Left kidney (tissue), 2 donors: ENCODE data around the gene VENTX. TPM values are rescaled to one million over a fixed set of nuclear protein-coding genes. Genes with fewer than 3 reads are reported as not detected.

Experiments used
- DNase-seq: peaks from one replicate; pipeline ENCODE4 v3.0.0-alpha.2; 2013
- polyA plus RNA-seq: library from polyadenylated mRNA; unstranded; fragments of 120-200 nt; gene quantifications from one replicate; pipeline ENCODE4 v1.2.1, GENCODE V29; 2013; ENCODE audit not compliant: insufficient read length

The VENTX gene
- polyA plus RNA-seq, 1 donor = 0.18 TPM

DNA sequence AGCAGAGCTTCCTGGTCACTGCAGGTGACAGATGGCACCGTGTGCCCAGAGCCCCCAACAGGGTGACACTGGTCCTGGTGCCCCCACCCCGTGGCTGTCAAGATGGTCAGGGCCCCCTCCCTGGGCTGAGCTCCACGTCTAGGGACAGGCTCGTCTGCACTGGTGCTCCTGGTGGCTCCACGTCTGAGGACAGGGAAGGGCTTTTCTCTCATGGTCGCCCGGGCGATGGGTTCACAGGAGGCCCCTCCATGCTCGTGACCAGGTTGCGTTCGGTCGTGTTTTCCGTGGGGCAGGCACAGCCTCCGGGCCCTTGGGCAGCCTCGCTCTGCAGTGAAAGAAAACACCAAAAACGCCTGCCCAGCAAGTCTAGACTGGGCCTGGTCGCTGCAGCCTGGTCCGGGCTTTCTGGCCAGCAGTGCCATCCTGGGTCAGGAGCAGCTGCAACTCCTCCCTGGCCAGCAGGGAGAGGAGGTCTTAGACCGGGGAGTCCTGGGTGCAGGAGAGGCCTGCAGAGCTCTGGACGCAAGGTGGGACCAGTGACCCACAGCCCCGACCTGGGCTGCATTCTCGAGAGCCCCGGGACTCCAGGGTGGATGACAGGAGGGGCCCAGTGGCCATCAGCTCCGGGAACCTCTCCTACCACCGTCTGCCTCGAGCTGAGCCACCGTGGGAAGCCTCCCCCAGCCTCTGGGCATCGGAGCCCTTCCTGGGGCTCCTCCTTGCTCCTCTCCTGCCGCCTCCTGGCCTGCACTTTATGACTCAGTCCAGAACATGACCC, 35.5 kb upstream of the VENTX start:
- DNase-seq = no peak

DNA sequence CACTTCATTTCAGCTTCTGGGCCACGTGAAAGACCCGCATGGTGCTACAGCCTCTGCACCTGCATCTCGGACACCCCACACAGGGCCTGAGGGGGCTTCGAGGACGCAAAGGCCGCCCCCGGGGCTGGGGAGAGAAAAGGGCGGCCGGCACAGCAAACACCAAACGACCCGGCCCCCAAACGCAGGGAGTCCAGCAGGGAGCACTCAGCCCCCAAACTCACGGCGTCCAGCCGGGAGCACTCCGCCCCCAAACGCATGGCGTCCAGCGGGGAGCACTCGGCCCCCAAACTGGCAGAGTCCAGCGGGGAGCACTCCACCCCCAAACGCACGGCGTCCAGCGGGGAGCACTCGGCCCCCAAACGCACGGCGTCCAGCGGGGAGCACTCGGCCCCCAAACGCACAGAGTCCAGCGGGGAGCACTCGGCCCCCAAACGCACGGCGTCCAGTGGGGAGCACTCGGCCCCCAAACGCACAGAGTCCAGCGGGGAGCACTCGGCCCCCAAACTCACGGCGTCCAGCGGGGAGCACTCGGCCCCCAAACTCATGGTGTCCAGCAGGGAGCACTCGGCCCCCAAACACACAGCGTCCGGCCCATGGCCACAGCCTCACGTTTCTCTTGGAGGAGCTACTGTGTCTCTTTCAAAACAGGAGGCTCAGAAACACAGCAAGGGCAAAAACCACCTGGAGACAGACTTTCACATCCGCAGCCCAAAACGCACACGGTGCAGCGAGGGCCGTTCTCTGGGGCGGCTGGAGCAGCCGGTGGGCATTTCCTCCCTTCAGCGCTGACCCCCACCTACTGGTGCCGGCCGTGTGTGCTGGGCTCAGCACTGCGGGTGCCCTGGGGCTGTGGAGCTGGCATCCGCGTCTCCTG, 34.6 kb upstream of the VENTX start:
- no peak for DNase-seq

DNA sequence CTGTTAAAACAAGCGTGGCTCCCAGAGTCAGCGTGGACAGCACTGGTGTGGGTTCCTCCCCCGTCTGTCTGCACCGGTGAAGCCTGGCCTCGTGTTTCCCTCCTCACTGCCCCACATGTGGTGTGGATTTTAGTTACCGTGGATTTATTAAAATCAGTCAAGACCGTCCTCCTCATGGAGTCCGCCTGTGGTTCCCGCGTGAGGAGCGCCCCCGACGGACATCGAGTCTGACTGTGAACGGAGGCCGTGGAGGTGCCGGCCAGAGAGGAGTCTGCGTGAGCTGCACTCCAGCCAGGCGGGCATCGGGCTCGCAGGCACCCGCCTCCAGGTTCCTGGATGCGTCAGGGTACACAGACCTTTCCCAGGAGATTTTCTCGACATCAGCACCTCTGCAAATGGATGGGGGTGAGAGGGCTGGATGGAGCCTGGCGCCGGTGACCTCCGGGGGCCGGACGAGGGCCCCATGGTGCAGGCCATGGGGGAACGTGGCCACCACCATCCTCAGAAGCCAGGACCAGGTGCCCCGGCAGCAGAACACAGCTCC, 33.9 kb upstream of the VENTX start:
- no peak for DNase-seq

DNA sequence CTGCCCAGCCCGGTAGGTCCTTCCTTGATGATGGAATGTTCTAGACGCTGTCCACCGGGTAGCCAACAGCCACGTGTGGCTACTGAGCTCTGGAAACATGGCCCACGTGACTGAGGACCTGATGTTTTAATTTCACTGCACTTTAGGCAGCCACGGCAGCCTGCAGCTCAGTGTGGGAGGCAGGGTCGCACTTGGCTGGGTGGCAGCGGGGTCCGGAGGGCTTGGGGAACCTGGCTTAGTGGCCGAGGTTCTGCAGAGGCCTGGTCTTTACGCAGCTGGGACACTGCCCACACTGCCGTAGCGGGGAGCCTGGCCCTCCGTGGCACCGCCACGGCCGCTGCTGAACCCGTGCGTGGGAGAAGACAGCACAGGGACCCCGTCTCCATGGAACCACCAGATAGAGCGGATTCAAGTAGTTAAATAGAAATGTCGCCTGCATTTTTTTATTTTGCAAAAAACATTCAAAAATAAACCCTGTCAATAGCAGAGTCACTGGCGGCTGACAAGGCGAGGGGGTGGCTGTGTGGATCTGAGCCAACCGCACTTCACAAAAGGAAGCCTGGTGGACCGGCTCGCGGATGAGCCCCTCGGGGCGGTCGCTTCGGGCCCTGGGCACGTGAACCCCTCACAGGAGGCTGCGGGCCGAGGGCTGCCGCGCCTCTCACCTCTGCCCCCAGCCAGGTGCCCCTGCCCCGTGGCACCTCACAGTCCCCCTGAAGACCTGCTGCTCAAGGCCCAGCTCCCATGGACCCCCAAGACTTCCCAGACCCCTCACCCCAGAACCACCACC, 33.2 kb upstream of the VENTX start:
- DNase-seq = no peak

DNA sequence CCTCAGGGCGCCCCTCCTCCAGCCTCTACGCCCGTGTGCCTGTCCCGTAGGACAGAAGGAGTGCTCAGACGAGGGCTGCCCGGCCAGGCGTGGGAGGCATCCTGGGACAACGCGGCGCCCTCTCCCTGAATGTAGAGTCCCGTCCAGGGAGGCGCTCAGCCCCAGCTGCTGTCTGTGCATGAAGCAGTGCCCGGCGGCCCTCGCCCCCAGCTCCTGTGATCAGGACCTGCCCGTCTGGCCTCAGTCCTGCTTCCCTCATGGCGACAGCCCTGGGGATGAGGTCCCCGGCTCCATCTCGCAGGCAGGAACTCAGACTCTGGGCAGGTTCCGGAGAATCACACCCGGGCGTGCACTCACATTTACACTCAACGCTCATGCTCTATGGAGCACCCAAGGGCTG, 32.5 kb upstream of the VENTX start:
- DNase-seq = no peak

DNA sequence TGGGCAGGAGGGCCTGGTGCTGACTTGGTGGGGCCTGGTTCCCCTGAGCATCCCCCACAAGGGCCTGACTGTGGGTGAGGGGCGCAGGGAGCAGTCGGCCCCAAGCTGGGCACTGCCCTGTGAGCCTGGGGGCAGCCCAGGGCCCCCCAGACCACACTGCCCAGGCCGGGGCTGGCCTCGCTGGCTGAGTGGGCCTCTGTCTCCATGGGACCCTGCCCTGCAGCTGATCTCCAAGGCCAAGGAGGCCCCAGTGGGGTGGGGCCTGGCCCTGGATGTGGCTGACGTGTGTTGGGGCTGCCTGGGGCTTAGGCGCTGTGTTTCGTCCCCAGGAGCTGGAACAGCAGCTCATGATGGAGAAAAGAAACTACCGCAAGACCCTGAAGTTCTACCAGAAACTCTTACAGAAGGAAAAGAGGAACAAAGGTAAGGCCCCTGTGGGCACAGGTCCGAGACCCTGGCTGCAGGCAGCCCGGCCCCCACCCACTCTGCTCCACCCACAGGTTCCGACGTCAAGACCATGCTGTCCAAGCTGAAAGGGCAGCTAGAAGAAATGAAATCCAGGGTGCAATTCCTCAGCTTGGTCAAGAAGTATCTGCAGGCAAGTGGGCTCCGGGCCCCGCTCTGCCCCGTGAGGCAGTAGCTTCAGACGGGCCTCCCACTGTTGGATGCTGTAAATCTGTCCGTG, 31.2 kb upstream of the VENTX start:
- no peak for DNase-seq

DNA sequence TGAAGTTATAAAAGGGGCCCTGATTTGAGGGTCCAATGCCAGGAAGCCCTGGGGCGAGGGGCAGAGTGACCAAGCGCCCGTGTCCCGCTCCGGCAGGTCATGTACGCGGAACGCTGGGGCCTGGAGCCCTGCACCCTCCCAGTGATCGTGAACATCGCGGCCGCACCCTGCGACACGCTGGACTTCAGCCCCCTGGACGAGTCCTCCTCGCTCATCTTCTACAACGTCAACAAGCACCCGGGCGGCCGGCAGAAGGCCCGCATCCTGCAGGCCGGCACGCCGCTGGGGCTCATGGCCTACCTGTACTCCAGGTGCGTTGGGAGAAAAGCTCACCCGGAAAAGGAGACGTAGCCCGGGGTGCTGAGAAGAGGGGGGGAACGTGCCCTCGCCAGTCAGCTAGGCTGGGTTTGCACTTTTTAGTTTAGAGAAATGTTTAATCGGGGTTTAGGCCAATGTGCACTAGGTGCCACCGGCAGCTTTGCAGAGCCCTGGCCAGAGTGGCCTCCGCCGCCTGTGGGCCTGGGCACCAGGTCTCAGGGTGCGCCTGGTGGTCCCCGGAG, 30.5 kb upstream of the VENTX start:
- no peak for DNase-seq

DNA sequence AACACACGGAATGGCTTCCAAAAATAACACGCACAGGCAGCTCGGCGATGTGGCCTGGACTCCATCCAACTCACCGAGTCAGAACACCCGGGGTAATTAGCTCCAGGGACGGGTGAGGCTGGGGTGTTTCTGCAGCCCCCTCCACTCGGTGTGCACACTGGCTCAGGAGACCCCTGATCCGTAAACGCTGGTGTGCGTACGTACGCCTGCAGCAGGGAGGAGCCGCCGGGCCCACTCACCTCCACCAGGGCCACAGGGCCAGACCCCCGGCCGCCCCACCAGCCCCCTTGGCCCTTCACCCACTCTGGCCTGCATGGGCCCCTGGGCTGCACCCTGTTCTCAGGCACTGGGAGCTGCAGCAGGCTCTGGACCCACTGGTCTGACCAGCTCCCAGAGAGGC, 30.0 kb upstream of the VENTX start:
- no peak for DNase-seq

DNA sequence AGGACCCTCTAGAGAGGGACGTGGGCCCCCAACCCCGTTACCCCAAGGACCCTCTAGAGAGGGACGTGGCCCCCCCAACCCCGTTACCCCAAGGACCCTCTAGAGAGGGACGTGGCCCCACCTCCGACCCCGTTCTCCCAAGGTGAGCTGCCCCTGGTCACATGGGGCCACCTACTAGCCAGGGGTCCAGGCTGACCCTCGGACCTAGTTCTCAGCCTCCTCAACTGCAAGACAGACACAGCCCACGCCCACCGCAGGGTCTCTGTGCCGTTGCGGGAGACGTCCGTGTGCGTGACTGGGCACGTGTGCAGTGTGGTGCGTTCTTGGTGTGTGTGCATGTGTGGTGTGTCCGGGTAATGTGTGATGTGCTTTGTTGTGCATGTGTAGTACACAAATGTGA, 29.2 kb upstream of the VENTX start:
- DNase-seq = no peak

DNA sequence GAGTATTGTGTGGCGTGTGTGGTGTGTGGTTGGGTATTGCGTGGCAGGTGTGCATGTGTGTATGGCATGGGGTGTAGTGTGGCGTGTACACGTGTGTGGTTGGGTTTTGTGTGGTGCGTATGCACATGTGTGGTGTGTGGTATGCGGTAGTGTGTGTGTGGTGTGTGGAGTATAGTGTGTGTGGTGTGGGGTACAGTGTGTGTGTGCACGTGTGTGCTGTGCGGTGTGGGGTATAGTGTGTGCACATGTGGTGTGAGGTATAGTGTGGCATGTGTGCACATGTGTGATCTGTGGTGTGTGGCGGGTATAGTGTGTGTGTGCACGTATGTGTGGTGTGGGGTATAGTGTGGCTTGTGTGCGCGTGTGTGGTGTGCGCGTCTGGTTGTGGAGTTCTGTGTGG, 28.5 kb upstream of the VENTX start:
- no peak for DNase-seq

DNA sequence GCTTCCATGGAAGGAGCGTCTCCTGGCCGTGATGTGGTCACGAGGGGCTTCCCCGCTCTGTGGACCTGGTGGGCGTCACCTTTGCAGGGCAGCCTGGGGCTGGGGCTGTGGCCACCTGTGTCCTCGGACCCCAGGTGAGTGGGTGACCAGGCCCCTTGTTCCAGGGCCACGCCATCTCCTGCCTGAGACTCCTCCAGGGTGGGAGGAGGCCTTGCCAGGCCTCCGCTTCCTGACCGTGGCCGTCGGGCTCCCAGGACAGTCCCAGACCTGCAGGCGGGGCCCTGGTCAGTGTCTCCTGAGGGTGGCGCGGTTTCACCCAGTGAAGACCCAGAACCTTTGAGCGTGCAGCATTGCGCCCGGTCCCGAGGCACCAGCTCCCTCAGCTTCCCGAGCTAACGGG, 28.0 kb upstream of the VENTX start:
- DNase-seq = no peak

DNA sequence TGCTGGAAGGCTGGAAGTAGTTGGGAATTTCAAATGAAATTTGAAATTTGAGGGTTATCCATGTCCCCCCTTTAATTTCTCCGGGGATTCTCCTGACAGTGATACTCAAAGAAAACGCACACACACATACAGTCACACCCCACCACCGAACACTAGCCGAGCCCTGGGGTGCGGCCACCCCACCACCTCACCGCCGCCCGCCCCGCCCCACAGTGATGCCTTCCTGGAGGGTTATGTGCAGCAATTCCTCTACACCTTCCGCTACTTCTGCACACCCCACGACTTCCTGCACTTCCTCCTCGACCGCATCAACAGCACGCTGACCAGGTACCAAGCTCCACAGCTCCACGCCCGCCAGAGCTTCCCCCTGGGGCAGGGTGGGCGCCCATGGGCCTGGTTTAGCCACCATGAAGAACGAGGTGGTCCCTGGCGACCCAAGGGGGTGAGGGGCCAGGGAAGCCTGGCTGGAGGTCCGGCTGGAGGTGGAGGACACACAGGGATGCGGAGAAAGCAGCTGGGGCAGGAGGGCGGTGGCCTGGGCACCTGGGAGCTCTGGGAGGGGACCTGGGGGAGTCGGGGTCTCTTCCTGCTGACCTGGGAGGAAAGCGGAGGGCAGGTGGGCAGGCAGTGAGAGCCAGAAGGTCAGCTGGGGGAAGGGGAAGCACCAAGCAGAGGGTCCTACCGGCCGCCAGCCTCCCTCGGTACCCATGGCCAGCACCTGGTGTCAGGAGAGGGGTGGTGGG, 27.1 kb upstream of the VENTX start:
- DNase-seq = no peak

DNA sequence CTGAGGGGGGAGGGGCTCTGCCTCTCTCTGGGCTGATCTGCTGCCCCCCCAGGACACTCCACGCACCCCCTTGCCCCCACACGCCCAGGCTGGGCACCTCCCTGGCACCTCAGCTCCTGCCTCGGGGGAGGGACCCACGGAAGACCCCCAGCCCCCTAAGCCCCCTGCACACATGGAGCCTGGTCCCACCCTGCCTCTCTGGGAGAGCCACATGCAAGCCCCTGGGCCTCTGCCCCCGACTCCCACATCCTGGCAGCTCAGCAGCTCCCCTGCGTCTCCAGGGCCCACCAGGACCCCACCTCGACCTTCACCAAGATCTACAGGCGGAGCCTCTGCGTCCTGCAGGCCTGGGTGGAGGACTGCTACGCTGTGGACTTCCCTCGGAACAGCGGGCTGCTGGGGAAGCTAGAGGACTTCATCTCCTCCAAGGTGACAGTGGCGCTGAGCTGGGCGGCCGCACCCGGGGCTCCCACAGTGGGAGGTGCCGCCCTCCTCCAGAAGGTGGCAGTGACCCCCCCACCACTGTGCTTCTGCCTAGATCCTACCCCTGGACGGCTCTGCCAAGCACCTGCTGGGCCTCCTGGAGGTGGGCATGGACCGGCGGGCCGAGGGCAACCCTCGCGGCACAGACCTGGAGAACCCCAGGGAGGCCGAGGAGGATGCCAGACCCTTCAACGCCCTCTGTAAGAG, 26.4 kb upstream of the VENTX start:
- no peak for DNase-seq

DNA sequence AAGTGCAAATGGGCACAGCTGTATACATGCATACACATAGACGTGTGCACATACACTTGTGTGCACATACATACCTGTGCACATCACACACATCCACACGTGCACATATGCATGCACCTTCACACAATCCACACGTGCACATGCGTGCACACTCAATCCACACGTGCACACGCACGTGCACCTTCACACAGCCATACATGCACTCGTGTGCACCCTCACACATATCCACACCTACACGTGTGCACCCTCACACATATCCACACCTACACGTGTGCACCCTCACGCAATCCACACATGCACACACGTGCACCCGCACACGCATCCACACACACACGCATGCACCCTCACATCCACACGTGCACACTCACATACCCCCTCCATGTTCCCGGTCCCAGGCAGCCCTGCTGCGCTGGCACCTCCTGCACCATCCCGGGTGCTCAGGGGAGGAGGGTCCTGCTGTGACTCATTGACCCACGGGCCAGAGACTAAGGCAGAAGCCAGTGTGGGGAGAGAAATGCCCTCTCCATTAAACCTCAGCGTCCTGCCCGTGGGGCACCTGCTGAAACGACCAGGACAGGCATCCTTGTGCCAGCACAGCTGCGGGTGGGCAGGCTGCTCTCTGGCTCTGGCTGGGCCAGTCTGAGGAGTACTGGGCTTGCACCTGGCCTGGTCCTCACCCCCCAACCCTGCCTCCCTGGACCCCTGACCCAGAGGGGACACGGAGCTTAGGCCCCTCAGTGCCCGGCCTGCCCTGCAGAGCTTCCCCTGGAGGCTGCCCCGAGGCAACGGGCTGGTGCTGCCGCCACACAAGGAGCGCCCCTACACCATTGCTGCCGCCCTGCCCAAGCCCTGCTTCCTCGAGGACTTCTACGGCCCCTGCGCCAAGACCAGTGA, 25.4 kb upstream of the VENTX start:
- DNase-seq = no peak

DNA sequence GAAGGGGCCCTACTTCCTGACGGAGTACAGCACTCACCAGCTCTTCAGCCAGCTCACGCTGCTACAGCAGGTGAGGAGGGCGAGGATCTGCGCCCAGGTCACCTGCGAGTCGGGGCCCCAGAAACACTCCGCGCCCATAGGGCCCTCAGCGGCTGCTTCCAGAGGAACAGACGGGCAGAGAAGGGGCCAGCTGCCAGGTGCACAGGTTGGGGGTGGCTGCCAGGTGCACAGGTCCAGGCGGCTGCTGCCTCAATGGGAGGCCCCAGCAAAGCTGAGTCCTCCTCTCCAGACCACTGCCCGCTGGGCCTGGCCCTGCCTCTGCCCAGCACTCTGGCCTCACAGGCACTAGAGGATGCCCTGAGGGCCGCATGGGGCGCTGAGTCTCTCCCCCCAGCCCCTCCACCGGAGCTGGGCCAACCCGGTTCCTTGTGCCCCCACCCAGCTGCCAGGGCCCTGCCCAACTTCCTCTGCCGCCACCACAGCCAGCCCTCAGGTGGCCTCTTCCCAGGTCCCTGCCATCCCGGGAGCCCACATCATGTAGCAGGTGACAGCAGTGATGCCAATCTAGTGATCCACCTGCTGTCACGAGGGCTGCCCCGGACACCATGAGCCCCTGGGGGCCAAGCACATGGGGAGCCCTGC, 24.7 kb upstream of the VENTX start:
- no peak for DNase-seq

DNA sequence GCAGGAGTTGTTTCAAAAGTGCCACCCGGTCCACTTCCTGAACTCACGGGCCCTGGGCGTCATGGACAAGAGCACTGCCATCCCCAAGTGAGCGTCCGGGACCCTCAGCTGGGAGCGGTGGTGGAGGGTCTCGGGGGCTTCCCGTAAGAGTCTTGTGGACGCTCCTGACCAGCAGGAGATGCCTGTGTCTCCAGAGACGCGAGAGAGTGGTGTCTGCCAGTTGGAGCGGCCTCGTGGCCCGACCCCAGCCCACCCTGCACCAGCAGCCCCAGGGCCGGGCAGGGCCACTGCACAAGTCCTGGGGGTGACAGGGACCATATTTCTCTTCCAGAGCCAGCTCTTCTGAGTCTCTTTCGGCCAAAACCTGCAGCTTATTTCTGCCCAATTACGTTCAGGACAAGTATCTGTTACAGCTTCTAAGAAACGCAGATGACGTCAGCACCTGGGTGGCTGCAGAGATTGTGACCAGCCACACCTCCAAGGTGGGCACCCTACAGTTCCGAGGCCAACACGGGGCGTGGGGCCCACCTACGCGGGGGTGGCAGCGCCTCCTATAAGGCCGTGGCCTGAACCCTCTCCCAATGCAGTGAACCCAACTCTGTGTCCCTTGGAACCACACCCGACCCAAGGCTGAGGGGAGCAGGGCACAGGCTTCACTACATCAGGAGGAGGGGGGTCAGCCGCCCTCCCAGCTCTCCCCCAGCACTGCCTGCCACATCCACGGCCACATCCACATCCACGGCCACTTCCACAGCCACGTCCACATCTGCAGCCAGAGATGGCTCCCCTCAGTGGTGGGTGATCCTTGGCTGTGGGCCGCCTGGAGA, 23.8 kb upstream of the VENTX start:
- DNase-seq = no peak
